ENCODE results near the gene RSL24D1. TPM values are rescaled to one million over a fixed set of nuclear protein-coding genes. Genes with fewer than 3 reads are reported as not detected.
"Not testable (repeated sequence)": the region's sequence is repeated elsewhere in the genome, so short reads cannot be mapped to it uniquely, and the experiment has no call there.

The RSL24D1 gene
- total RNA-seq, 1 donor from 2014 or later = 47.0 TPM

DNA sequence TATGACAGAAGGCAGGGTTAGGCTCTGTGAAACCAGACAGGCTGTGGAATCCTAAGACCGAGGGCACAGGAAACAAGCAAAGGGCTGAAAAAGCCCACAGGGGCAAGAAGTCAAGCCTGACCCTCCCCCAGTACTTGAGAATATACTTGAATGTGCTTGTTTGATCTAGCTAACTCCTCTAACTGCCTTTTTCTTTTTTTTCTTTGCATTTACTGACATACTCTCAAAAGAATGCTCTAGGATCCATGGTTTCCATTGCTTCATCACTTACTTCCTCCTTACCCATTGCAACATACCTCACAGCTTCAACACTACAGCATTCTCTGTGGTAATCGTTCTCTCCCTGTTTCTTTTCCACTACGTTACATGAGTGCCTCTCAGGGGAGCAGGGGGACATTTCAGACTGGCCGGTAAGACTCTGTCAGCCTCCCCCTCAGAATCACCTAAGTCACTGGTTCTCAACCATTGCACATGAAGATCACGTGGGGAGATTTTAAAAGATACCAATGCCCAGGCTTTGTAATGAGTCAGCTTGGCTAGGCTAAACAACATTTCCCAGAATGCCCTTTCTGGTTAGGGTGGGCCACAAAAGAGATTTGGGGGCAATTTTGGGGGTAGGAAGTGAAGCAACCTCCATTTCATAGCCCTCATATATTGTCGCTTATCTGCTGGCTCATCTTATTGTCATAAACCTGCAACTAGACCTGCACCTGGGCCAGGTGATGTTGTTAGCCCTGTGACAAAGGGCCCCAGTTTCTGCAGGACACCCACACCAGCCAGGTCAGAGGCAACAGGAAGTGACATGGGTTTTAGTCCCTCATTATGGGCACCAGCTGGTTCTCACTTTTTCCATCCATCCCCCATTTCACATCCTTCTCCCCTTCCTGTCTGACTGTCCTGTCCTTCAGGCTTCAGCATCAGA lies 24.6 kb upstream of the RSL24D1 start:
- DNase-seq = no peak
- intact Hi-C loops (cut with micrococcal nuclease) = no loop called here
- peak; percentile 74 for ATAC-seq

DNA sequence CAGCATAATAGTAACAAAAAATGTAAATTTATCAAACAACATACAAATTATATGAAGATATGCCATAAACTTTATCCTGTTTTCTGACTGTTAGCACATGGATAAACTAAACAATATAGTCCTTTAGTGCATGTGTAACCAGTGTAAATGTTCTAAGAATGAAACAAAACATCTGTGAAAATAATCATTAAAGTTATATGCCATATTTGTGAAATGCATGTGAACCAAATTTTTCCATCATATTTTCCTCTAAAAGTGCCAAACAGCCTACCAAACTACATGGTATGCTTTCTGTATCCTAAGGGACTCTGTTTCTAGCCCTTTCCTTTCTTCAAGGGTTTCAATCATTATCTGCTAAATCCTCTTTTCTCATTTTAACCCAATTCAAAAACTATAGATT lies 23.9 kb upstream of the RSL24D1 start:
- DNase-seq (no peak), ATAC-seq (no peak)
- intact Hi-C loops (cut with micrococcal nuclease) = no loop called here

DNA sequence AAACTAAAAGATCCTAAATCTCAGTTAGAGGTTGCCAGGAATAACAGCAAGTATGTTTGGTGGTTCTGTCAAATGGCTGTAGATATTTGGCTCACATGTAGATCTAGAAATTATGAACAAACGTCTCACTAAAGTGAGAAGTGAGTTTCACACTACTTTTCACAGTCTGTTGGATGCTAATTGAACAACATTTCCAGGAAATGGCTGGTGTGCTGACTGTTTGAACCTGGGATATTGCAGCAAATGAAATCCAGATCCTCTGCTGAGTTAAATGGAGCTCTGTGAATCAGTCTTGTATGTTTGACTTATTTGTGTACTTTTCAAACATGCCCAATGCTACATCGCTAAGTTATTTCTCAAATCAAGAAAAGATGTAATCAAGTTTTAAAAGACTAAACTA lies 21.3 kb upstream of the RSL24D1 start:
- ATAC-seq (no peak), DNase-seq (no peak)
- intact Hi-C loops (cut with micrococcal nuclease) = no loop called here

DNA sequence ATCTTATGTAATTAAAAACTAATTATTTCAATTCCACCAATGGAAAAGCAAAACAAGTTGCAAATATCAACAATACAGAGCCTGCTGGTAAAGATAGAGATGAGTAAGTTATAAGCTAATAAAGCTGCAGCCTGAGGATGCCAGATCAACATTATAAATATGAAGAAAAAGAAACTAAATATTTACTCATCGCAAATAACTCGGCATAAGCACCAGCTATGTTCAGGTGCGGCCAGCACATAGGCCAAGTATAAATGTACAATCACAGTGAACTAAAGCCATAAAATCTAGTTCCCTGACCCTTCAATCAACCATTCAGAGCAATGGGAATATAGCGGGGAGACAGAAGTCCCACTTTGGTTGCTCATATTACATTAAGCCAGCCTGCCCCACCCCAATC lies 7.7 kb upstream of the RSL24D1 start:
- intact Hi-C loops (cut with micrococcal nuclease) = no loop called here
- DNase-seq (no peak), ATAC-seq (no peak)

DNA sequence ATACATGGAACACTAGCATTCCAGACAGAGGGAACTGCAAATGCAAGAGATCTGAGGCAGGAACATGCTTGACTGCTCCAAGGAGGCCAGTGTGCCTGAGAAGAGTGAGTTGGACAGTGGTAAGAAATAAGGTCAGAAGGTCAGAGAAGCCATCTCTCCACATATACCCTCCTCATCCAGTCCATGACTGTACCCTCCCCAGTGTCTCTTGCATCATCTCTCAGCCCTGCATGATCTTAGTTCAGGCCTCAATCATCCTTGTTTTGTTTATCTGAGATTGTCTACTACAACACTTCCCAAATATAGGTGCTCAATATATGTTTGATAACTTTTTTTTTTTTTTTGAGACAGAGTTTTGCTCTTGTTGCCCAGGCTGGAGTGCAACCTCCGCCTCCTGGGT lies 5.5 kb upstream of the RSL24D1 start:
- intact Hi-C loops (cut with micrococcal nuclease) = no loop called here
- DNase-seq = no peak
- ATAC-seq = no peak

DNA sequence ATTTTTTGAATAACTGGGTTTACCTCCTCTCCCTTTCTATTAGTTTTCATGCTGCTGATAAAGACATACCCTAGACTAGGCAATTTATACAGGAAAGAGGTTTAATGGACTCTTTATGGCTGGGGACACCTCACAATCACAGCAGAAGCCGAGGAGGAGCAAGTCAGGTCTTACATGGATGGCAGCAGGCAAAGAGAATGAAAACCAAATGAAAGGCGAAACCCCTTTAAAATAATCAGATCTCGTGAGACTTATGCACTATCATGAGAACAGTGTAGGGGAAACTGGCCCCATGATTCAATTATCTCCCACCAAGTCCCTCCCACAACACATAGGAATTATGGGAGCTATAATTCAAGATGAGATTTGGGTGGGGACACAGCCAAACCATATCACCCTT lies 2.0 kb upstream of the RSL24D1 start:
- intact Hi-C loops (cut with micrococcal nuclease) = no loop called here
- ATAC-seq (no peak), DNase-seq (no peak)

DNA sequence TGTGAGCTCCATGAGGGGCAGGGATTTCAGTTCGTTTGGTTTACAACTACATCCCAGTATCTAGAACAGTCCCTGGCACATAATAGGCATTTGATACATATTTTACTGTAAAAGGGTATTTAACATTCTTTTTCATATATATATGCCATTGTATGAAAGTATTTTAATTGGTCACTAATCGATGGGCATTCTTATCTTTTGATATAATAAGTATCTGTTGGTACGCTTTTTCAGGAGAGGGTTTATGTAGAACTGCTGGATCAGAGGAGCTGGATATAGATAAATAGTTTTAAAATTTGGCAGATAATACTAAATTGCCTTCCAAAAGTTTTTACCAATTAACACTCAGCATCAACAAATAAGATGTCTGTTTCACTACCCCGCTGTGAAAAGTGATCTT lies 978 bp upstream of the RSL24D1 start:
- intact Hi-C loops (cut with micrococcal nuclease) = no loop called here
- ATAC-seq (no peak), DNase-seq (no peak)

DNA sequence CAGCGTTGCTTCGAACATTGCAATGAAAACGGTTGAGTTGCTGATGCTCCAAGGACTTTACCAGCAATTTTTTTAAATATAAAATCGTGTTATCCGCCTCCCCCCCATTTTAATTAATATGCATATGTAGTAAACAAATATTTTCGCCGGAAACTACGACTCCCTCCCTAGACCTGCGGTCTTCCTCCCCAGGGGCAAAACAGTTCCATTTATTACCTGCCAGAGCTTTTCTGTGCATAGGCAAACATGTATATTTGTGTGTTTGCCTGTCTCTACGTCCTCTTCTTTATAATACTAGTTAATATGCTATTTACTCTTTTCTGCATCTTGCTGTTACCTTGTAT lies 593 bp upstream of the RSL24D1 start:
- no peak for DNase-seq
- ATAC-seq = no peak
- intact Hi-C loops (cut with micrococcal nuclease) = no loop called here

DNA sequence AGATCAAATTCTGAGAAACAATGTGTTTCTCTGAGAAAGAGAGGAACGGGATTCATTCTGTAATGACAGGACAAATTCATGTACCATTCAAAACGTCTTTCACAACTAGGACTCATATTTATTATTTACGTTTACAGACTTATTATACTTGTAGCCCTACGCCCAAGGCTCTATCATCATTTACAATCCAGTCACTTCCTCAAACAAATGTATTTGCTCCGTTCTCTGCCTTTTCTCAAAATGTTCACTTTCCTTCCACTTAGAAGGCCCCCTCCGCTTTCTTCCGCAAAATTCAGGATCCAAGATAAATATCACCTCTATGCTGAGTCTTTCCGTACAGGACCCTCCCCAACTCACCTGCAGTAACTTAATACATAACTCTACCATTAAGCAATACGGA lies 745 bp downstream of the RSL24D1 start:
- ATAC-seq (no peak), DNase-seq (no peak)
- intact Hi-C loops (cut with micrococcal nuclease) = no loop called here

DNA sequence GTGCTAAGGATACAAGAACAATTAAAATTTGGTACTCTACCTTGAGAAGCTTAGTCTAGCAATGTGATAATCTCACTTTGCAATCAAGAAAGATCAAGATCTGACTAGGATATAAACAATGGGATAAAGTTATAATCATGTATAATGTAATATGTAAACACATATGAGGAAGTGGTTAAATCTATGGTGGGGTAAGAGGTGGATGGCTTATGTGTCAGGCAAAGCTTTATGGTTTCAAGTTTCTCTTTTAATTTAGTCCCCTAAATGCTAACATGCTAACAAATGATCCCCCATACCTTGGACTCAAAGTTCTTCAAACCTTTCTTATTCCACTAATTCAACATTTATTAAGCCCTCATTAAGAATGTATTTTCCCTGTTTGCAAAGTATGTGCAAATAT lies 2.5 kb downstream of the RSL24D1 start:
- DNase-seq (no peak), ATAC-seq (no peak)
- intact Hi-C loops (cut with micrococcal nuclease) = no loop called here

DNA sequence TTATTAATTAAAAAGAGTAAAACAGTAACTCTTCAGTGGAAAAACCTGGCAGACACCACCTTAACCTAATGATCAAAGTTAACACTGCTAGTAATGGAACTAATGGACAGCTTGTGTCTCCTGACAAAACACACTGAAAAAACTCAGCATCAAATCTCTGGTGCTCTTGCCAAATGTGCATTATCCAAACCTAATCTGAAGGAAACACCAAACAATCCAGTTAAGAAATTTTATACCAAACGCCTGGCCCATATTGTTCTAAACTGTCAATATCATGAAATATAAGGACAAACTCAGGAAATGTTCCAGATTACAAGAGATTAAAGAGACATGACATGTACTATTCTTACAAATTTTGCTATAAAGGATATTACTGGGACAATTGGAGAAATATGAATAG lies 10.4 kb downstream of the RSL24D1 start:
- ATAC-seq (no peak), DNase-seq (no peak)
- intact Hi-C loops (cut with micrococcal nuclease) = no loop called here

DNA sequence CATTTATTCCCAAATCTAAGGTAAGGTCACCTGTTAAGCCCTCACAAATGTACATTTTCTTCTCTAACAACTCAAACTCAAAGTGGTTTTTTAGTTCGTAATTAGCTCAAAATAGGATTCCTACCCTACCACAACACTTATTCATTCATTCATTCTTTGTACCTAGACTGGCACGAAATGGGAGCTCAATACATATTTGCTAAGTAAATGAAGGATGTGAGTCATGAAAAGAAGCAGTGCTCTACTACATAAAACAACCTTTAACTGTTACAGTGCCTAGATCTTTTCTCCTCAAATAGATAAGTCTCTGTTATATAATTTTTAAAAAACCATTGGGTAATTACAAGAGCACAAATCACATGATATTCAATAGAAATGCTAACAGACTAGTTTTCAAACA lies 13.1 kb downstream of the RSL24D1 start:
- intact Hi-C loops (cut with micrococcal nuclease) = no loop called here
- no peak for ATAC-seq

DNA sequence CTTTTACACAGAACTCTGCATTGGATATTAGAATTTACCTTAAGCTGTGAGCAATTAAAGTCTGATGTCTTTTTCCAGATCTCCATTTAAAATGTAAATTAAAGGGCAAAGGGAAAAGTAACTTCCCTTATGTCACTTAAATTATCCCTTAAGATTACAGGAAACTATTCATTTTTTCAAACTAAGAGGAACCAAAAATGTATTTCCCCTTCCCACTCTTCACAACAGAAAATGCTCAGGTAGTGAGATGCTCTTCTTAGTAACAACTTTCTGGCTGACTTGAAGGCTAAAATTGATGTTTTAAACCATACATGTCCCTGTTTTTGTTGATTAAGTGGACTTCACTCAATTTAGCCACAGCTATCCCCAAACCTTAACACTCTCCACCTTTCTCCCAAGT lies 17.6 kb downstream of the RSL24D1 start:
- intact Hi-C loops (cut with micrococcal nuclease) = no loop called here
- ATAC-seq (no peak), DNase-seq (no peak)

More for the DNA sequence above, 13.1 kb downstream of the RSL24D1 start:
- no peak for DNase-seq

DNA sequence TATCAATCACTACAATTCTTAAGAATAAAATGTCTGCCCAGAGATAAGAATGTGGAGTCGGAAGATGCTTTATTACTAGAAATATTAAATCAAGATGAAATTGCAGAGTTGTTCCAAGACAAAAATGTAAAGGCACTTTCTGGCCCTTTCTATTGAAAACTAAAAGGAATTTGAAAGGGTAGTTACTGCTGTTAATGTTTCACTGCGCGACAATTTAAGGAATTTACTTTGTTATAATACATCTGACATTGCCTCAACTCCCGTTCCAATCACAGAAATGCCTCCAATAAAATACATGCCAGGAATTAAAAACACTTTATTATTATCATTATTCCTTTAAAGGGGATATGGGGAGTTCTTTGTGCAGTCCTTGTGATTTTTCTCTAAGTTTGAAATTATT lies 26.4 kb downstream of the RSL24D1 start:
- intact Hi-C loops (cut with micrococcal nuclease) = no loop called here
- DNase-seq = no peak
- no peak for ATAC-seq

DNA sequence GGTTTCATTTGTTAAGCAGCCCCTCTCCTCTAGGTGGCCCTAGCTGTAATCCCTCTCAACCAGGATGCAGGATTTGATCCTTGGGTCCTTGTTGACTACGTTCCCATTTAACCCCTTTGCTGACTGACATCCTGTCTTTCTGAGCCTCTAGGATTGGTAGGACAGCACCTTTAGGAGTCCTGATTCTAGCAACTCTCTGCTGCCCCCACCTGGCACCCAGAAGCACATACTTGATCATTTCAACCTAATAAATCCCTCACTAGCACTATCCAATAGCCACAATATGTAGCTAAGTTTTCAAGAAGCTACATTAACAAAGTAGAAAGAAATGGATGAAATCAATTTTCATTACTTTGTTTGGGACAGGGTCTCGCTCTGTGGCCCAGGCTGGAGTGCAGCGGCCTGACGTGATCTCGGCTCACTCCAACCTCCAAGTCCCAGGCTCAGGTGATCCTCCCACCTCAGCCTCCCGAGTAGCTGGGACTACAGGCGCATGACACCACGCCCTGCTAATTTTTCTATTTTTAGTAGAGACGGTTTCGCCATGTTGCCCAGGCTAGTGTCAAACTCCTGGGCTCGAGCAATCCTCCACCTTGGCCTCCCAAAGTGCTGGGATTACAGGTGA lies 28.3 kb downstream of the RSL24D1 start:
- ATAC-seq (peak; percentile 41), DNase-seq (peak; percentile 32)
- intact Hi-C loops (cut with micrococcal nuclease) = no loop called here

DNA sequence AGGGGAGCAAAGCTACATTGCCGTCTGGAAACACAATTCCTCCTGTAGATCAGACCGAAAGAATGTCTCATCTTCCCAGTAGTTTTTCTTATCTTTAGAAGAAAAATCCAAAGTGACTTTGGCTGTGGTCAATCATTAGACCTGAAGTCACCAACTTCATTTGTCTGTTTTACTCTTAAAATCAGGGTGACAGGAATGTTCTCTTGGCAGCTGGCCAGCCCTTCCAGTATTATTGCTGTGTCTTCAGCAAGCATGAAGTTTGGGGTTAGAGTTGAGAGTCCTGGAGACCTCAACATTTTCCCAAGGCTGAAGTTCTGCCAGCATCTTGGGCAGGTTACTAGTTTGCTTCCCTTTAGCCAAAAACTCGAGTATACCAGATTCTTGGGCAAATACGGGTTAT lies 32.5 kb downstream of the RSL24D1 start:
- intact Hi-C loops (cut with micrococcal nuclease) = no loop called here
- DNase-seq (no peak), ATAC-seq (no peak)

DNA sequence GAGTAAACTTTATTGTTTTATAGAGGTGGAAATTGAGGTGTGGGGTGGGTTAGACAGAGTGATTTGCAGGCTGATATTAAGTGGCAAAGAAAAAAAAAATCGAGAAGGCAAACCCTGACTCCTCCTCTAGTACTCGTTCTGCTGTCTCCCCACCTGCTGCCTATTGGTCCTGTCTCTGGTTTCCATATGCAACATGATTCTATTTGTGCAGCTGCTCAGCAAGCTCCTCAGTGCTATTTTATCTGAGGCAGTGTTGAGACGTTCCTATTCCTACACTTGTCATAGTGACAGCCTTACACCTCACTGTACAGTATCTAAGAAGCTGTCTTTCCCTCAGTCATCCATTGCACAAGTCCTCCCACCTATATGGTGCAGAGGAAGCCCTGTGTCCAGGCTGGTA lies 45.1 kb downstream of the RSL24D1 start:
- intact Hi-C loops (cut with micrococcal nuclease) = no loop called here
- DNase-seq = no peak
- no peak for ATAC-seq

DNA sequence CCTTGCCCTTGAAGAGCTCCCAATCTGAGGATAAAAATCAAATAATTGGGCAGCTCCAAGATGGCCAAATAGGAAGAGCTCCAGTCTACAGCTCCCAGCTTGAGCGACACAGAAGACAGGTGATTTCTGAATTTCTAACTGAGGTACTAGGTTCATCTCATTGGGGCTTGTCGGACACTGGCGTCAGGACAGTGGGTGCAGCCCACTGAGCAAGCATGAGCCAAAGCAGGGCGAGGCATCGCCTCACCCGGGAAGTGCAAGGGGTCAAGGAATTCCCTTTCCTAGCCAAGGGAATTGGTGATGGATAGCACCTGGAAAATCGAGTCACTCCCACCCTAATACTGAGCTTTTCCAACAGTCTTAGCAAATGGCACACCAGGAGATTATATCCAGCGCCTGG lies 53.6 kb downstream of the RSL24D1 start:
- ATAC-seq; DNase-seq; intact Hi-C loops (cut with micrococcal nuclease): not testable (repeated sequence)

DNA sequence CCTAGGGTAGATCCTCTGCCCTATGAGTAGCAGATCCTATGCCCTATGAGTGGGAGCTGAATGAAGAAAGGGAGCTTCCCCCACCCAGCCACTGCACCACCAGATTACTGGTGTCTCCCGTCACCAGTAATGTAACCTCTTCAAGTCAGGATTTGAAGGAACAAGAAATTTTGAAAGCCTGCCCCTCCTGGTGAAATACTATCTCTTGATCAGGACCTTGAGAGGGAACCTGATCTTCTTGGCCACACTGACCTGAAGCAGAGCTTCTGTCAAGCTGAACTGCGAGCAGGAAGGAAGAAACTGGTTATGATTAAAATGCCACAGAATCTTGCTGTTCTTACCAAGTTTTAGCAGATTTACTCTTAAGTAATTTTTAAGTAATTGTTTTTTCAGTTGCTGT lies 62.8 kb downstream of the RSL24D1 start:
- intact Hi-C loops (cut with micrococcal nuclease) = no loop called here
- ATAC-seq (no peak), DNase-seq (no peak)

DNA sequence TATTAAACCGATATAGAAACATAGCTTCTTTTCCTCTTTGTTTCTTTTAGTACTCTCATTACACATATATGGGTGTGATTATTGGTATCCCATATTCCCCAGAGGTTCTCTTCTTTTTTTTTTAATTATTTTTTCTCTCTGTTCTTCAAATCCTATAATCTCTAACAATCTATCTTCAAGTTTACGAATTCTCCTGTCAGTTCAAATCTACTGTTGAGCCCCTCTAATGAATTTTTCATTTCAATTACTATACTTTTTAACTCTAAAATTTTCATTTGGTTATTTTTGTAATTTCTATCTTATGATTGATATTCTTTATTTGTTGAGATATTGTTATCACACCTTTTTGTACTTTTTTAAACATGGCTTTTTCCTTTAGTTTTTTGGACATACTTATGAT lies 64.1 kb downstream of the RSL24D1 start:
- ATAC-seq (no peak), DNase-seq (no peak)
- intact Hi-C loops (cut with micrococcal nuclease) = no loop called here

All from left ventricle myocardium superior (tissue), 1 donor.